Stimulated activated CD4-positive, alpha-beta T cell treated with anti-CD3 and anti-CD28 coated beads, TNF-alpha, amount 100 ng/mL, for 1 hour (primary cell): Measurements from ENCODE around the gene BLMH.

ENCODE experiments used
- DNase-seq, 3 donors: peaks; one replicate each; pipeline ENCODE4 v3.0.0-alpha.2; 2020; ENCODE audit warnings: low read depth in 3 of 3, low spot score in 1 of 3

Gene BLMH

GRCh38 chr17:30291543-30292285 is at the start of gene BLMH:
TSS of gene BLMH (minus strand) at chr17:30291944. CDS start at chr17:30291819, 125 bp downstream.
- peak; percentile 56 to 83 (median 64) for DNase-seq

GRCh38 chr17:30340801-30341356 is 49.1 kb upstream of the BLMH start:
- DNase-seq = no peak

- no peak for DNase-seq
Observed at GRCh38 chr17:30339086-30339485, 47.3 kb upstream of the BLMH start.

- no peak for DNase-seq
Observed at GRCh38 chr17:30337393-30337999, 45.8 kb upstream of the BLMH start.

- peak in 2 of 3 donors; percentile 22 to 31 for DNase-seq
Observed at GRCh38 chr17:30336369-30337171, 44.8 kb upstream of the BLMH start.

GRCh38 chr17:30334421-30334820 is 42.7 kb upstream of the BLMH start:
- DNase-seq = no peak

- no peak for DNase-seq
Observed at GRCh38 chr17:30333503-30334360, 42.0 kb upstream of the BLMH start, which contains the start of gene TMIGD1. TSS of gene TMIGD1 (minus strand) at chr17:30334057. CDS start at chr17:30332133, 1,924 bp downstream.

GRCh38 chr17:30332057-30332542 is 40.4 kb upstream of the BLMH start:
- DNase-seq = peak in 2 of 3 donors; percentile 23 to 30

GRCh38 chr17:30326809-30327208 is 35.1 kb upstream of the BLMH start:
- no peak for DNase-seq

GRCh38 chr17:30324723-30325122 is 33.0 kb upstream of the BLMH start:
- DNase-seq = no peak

- no peak for DNase-seq
Observed at GRCh38 chr17:30323895-30324319, 32.2 kb upstream of the BLMH start.

- DNase-seq = peak in 1 of 3 donors; percentile 40
Observed at GRCh38 chr17:30323262-30323894, 31.6 kb upstream of the BLMH start.

GRCh38 chr17:30321314-30321713 is 29.6 kb upstream of the BLMH start:
- no peak for DNase-seq

- DNase-seq = no peak
Observed at GRCh38 chr17:30318155-30318554, 26.4 kb upstream of the BLMH start.

GRCh38 chr17:30316736-30317135 is 25.0 kb upstream of the BLMH start:
- no peak for DNase-seq

- DNase-seq = no peak
Observed at GRCh38 chr17:30315106-30315505, 23.4 kb upstream of the BLMH start.

GRCh38 chr17:30314474-30314873 is 22.7 kb upstream of the BLMH start:
- DNase-seq = no peak

GRCh38 chr17:30312226-30312625 is 20.5 kb upstream of the BLMH start:
- no peak for DNase-seq

GRCh38 chr17:30310562-30310961 is 18.8 kb upstream of the BLMH start:
- DNase-seq = no peak

GRCh38 chr17:30309591-30309990 is 17.8 kb upstream of the BLMH start:
- no peak for DNase-seq
